Measurements from ENCODE around the gene IL6R.

Gene IL6R

GRCh38 chr1:154501423-154502065 lies 96.4 kb downstream of the IL6R start:
- H3K4me3 ChIP-seq (ENCODE audit: extremely low read depth, insufficient read depth, low read length, poor library complexity, severe bottlenecking) = peak overlapping the region; percentile 41

DNA sequence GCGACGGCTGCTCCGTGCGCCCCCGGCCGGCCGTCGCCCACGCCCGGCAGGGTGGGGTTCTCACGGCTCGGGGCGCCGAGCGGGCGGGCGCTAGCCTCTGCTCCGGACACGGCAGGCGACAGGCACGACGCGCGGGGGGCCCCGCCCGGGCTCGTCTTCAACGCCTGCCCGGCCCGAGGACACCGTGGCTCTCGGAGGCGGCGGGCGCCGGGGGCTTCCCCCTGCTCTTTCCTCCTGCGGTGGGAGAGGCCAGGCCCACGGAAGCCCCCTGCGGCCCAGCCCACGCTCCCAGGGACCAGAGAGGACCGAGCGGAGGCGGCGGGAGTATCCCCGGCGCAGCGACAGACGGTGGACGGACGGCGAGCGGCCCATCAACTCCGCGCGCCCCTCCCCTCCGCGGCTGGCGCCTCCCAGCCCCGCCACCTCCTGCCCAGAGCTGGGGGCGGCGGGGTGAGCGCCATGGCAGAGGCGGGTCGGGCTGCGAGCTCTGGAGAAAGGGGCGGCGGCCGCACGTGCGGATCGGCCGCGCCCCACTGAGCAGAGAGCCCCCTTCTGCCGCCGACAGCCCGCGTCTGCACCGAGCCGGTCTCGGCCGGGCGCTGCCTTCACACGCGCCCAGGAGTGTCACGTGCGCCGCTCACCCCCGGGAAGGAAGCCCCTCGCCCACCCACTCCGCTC lies 97.1 kb downstream of the IL6R start, which contains the start of the genes SHE and TDRD10:
TSS of gene SHE (minus strand) at position 347 of the 678 bp plus-strand sequence. CDS start 386 bp downstream, outside the sequence.
TSS of gene TDRD10 (plus strand) at position 154 of the 678 bp plus-strand sequence. CDS start 4,685 bp downstream, outside the sequence.
- peak within 1 kb of the TSS; percentile 41 for H3K4me3 ChIP-seq (ENCODE audit: extremely low read depth, insufficient read depth, low read length, poor library complexity, severe bottlenecking)
- no peak within 1 kb of the TSS for H3K27ac ChIP-seq (ENCODE audit: low read depth, low read length, severe bottlenecking)
- H3K36me3 ChIP-seq (ENCODE audit: control insufficient read depth, insufficient read depth, low read length) = no peaks in the 10 kb centered on the region
- 4 to 7% methylated on average over 39 to 77 of the region's 90 CpGs for WGBS, 2 experiments (ENCODE audit: insufficient coverage in 2 of 2)
- peaks cover 4% of the 10 kb centered on the region for H3K4me1 ChIP-seq (ENCODE audit: control insufficient read depth, insufficient read depth, low read length, poor library complexity, severe bottlenecking)
- peaks cover 5% of the 10 kb centered on the region for H3K9me3 ChIP-seq (ENCODE audit: control insufficient read depth, low read length)

More at GRCh38 chr1:154501423-154502065, 96.4 kb downstream of the IL6R start:
- 4 to 5% methylated on average over 51 to 54 of the region's 54 CpGs for WGBS, 2 experiments (ENCODE audit: insufficient coverage in 2 of 2)
- no peaks in the 10 kb centered on the region for H3K36me3 ChIP-seq (ENCODE audit: control insufficient read depth, insufficient read depth, low read length)
- H3K27ac ChIP-seq (ENCODE audit: low read depth, low read length, severe bottlenecking) = no peak overlapping the region
- H3K4me1 ChIP-seq (ENCODE audit: control insufficient read depth, insufficient read depth, low read length, poor library complexity, severe bottlenecking) = peaks cover 9% of the 10 kb centered on the region
- H3K9me3 ChIP-seq (ENCODE audit: control insufficient read depth, low read length) = peaks cover 5% of the 10 kb centered on the region

GRCh38 chr1:154502744-154503115 lies 97.6 kb downstream of the IL6R start:
- peaks cover 2% of the 10 kb centered on the region for H3K4me1 ChIP-seq (ENCODE audit: control insufficient read depth, insufficient read depth, low read length, poor library complexity, severe bottlenecking)
- no peaks in the 10 kb centered on the region for H3K36me3 ChIP-seq (ENCODE audit: control insufficient read depth, insufficient read depth, low read length)
- peaks cover 5% of the 10 kb centered on the region for H3K9me3 ChIP-seq (ENCODE audit: control insufficient read depth, low read length)
- no peak overlapping the region for H3K27ac ChIP-seq (ENCODE audit: low read depth, low read length, severe bottlenecking)
- H3K4me3 ChIP-seq (ENCODE audit: extremely low read depth, insufficient read depth, low read length, poor library complexity, severe bottlenecking) = no peak overlapping the region
- WGBS, 2 experiments (ENCODE audit: insufficient coverage in 2 of 2) = 33 to 44% methylated on average over 25 to 43 of the region's 43 CpGs

GRCh38 chr1:154503898-154504297 lies 98.8 kb downstream of the IL6R start:
- no peaks in the 10 kb centered on the region for H3K36me3 ChIP-seq (ENCODE audit: control insufficient read depth, insufficient read depth, low read length)
- H3K4me3 ChIP-seq (ENCODE audit: extremely low read depth, insufficient read depth, low read length, poor library complexity, severe bottlenecking) = no peak overlapping the region
- H3K4me1 ChIP-seq (ENCODE audit: control insufficient read depth, insufficient read depth, low read length, poor library complexity, severe bottlenecking) = no peaks in the 10 kb centered on the region
- WGBS, 2 experiments (ENCODE audit: insufficient coverage in 2 of 2) = 94 to 100% methylated on average over 1 to 2 of the region's 5 CpGs
- H3K27ac ChIP-seq (ENCODE audit: low read depth, low read length, severe bottlenecking) = no peak overlapping the region
- H3K9me3 ChIP-seq (ENCODE audit: control insufficient read depth, low read length) = peaks cover 5% of the 10 kb centered on the region

GRCh38 chr1:154512760-154513159 lies 107.6 kb downstream of the IL6R start:
- no peak overlapping the region for H3K27ac ChIP-seq (ENCODE audit: low read depth, low read length, severe bottlenecking)
- no peaks in the 10 kb centered on the region for H3K36me3 ChIP-seq (ENCODE audit: control insufficient read depth, insufficient read depth, low read length)
- H3K9me3 ChIP-seq (ENCODE audit: control insufficient read depth, low read length) = no peaks in the 10 kb centered on the region
- H3K4me1 ChIP-seq (ENCODE audit: control insufficient read depth, insufficient read depth, low read length, poor library complexity, severe bottlenecking) = no peaks in the 10 kb centered on the region
- no peak overlapping the region for H3K4me3 ChIP-seq (ENCODE audit: extremely low read depth, insufficient read depth, low read length, poor library complexity, severe bottlenecking)
- 92 to 100% methylated on average over 2 of the region's 3 CpGs for WGBS, 2 experiments (ENCODE audit: insufficient coverage in 2 of 2)

GRCh38 chr1:154514066-154514553 lies 109.0 kb downstream of the IL6R start:
- H3K4me1 ChIP-seq (ENCODE audit: control insufficient read depth, insufficient read depth, low read length, poor library complexity, severe bottlenecking) = no peaks in the 10 kb centered on the region
- no peak overlapping the region for H3K4me3 ChIP-seq (ENCODE audit: extremely low read depth, insufficient read depth, low read length, poor library complexity, severe bottlenecking)
- H3K36me3 ChIP-seq (ENCODE audit: control insufficient read depth, insufficient read depth, low read length) = no peaks in the 10 kb centered on the region
- H3K27ac ChIP-seq (ENCODE audit: low read depth, low read length, severe bottlenecking) = no peak overlapping the region
- H3K9me3 ChIP-seq (ENCODE audit: control insufficient read depth, low read length) = no peaks in the 10 kb centered on the region
- WGBS, 2 experiments (ENCODE audit: insufficient coverage in 2 of 2) = 78 to 97% methylated on average over 3 to 5 of the region's 7 CpGs

GRCh38 chr1:154517661-154518060 lies 112.5 kb downstream of the IL6R start:
- no peak overlapping the region for H3K27ac ChIP-seq (ENCODE audit: low read depth, low read length, severe bottlenecking)
- no peak overlapping the region for H3K4me3 ChIP-seq (ENCODE audit: extremely low read depth, insufficient read depth, low read length, poor library complexity, severe bottlenecking)
- H3K4me1 ChIP-seq (ENCODE audit: control insufficient read depth, insufficient read depth, low read length, poor library complexity, severe bottlenecking) = no peaks in the 10 kb centered on the region
- H3K36me3 ChIP-seq (ENCODE audit: control insufficient read depth, insufficient read depth, low read length) = no peaks in the 10 kb centered on the region
- H3K9me3 ChIP-seq (ENCODE audit: control insufficient read depth, low read length) = no peaks in the 10 kb centered on the region
- WGBS, 2 experiments (ENCODE audit: insufficient coverage in 2 of 2) = 93 to 94% methylated on average over 10 to 11 of the region's 11 CpGs

All from mesodermal cell (in vitro differentiated cells).